Putamen (tissue), 1 donor: ENCODE results near the gene PFKL.
"Not testable (repeated sequence)": the region's sequence is repeated elsewhere in the genome, so short reads cannot be mapped to it uniquely, and the experiment has no call there.

Experiments used
- DNase-seq: peaks from one replicate; pipeline ENCODE4 v3.0.0-alpha.2; 2016; ENCODE audit warnings: low spot score

Gene PFKL

GRCh38 chr21:44279354-44280260 is 20.2 kb upstream of the PFKL start:
- no peak for DNase-seq

- DNase-seq: no peak
Observed at GRCh38 chr21:44281801-44282200, 18.1 kb upstream of the PFKL start.

- no peak for DNase-seq
Observed at GRCh38 chr21:44282370-44282769, 17.5 kb upstream of the PFKL start.

- not testable (repeated sequence) for DNase-seq
Observed at GRCh38 chr21:44283211-44283785, 16.6 kb upstream of the PFKL start.

GRCh38 chr21:44283948-44284347 is 15.9 kb upstream of the PFKL start:
- DNase-seq: no peak

GRCh38 chr21:44285138-44285992 is 14.5 kb upstream of the PFKL start, which contains the start of gene AIRE:
Gene AIRE, plus strand, starts transcription at chr21:44285876. Its CDS starts 131 bp downstream, at chr21:44286007.
- DNase-seq: no peak

GRCh38 chr21:44286086-44286715 is 13.7 kb upstream of the PFKL start:
- no peak for DNase-seq

GRCh38 chr21:44286716-44287632 is 12.9 kb upstream of the PFKL start:
- no peak for DNase-seq

GRCh38 chr21:44288251-44289110 is 11.4 kb upstream of the PFKL start:
- DNase-seq: no peak

- no peak for DNase-seq
Observed at GRCh38 chr21:44289381-44290010, 10.4 kb upstream of the PFKL start.

GRCh38 chr21:44290327-44291077 is 9.4 kb upstream of the PFKL start:
- DNase-seq: no peak

- DNase-seq: no peak
Observed at GRCh38 chr21:44291078-44291935, 8.5 kb upstream of the PFKL start.

GRCh38 chr21:44291936-44292811 is 7.7 kb upstream of the PFKL start:
- no peak for DNase-seq

GRCh38 chr21:44292812-44293195 is 7.0 kb upstream of the PFKL start:
- DNase-seq: no peak

- no peak for DNase-seq
Observed at GRCh38 chr21:44293551-44294231, 6.2 kb upstream of the PFKL start.
